Measurements from ENCODE around the gene WDR86.

- no peak for TF ChIP-seq POLR2A (IDR thresholded peaks at IDR 0.05; ENCODE audit: low read length)
- no peak for TF ChIP-seq GATA1 (IDR thresholded peaks at IDR 0.05; ENCODE audit: low read depth, low read length)
These were observed 31.2 kb downstream of the WDR86 start for GRCh38 chr7:151378496-151379192.

All from erythroblast (primary cell).